Neural cell (in vitro differentiated cells): ENCODE data around the gene TMEM237. TPM values are rescaled to one million over a fixed set of nuclear protein-coding genes. Genes with fewer than 3 reads are reported as not detected.

Experiments
- H2AFZ ChIP-seq: fragments of 200-600, 300-800 bp; sonication (generic), shearing (Covaris generic); 2 replicates; pipeline ENCODE4 v1.6.0; 2014; ENCODE audit warnings: low read depth, mild to moderate bottlenecking, antibody characterized with exemption, low read length, moderate library complexity
- H3F3A ChIP-seq: fragments of 200-600 bp; shearing (Covaris generic); 2 replicates; pipeline ENCODE4 v1.6.1; 2016; ENCODE audit warnings: mild to moderate bottlenecking, moderate library complexity, mixed read lengths, antibody characterized with exemption, low read length; ENCODE audit not compliant: insufficient read depth, poor library complexity, severe bottlenecking
- H3K27ac ChIP-seq: fragments of 200-600, 300-800 bp; sonication (generic), shearing (Covaris generic); 2 replicates; pipeline ENCODE4 v1.5.1; 2014; ENCODE audit warnings: mild to moderate bottlenecking, low read length, moderate library complexity
- H3K27me3 ChIP-seq: fragments of 300-800, 200-600 bp; sonication (generic), shearing (Covaris generic); 2 replicates; pipeline ENCODE4 v1.6.0; 2014; ENCODE audit warnings: mild to moderate bottlenecking, low read depth, low read length, moderate library complexity; ENCODE audit not compliant: insufficient read depth
- H3K36me3 ChIP-seq: fragments of 300-800, 200-600 bp; sonication (generic), shearing (Covaris generic); 2 replicates; pipeline ENCODE4 v1.5.1; 2014; ENCODE audit warnings: mild to moderate bottlenecking, antibody characterized with exemption, low read length, moderate library complexity; ENCODE audit not compliant: insufficient read depth
- H3K4me2 ChIP-seq: fragments of 300-800, 200-600 bp; sonication (generic), shearing (Covaris generic); 2 replicates; pipeline ENCODE4 v1.6.0; 2014; ENCODE audit warnings: mild to moderate bottlenecking, low read length
- H3K4me3 ChIP-seq: fragments of 300-800, 200-600 bp; sonication (generic), shearing (Covaris generic); 2 replicates; pipeline ENCODE4 v1.5.1; 2014; ENCODE audit warnings: mild to moderate bottlenecking, low read length, moderate library complexity
- H3K79me2 ChIP-seq: fragments of 200-600 bp; shearing (Covaris generic); replicated peaks from 2 replicates; pipeline ENCODE4 v1.6.0; 2014; ENCODE audit warnings: mild to moderate bottlenecking, low read length, moderate library complexity; ENCODE audit not compliant: insufficient read depth
- H3K9ac ChIP-seq: fragments of 300-800, 200-600 bp; sonication (generic), shearing (Covaris generic); 2 replicates; pipeline ENCODE4 v1.6.1; 2016; ENCODE audit warnings: mild to moderate bottlenecking, low read length, mixed read lengths
- H3K9me2 ChIP-seq: fragments of 200-600 bp; shearing (Covaris generic); 2 replicates; pipeline ENCODE4 v1.6.1; 2016; ENCODE audit warnings: mild to moderate bottlenecking, low read length, mixed read lengths; ENCODE audit not compliant: insufficient read depth
- H3K9me3 ChIP-seq: fragments of 200-600, 300-800 bp; sonication (generic), shearing (Covaris generic); 2 replicates; pipeline ENCODE4 v1.6.1; 2016; ENCODE audit warnings: mild to moderate bottlenecking, mixed run types, low read length, moderate library complexity, mixed read lengths
- H4K20me1 ChIP-seq: fragments of 200-600 bp; shearing (Covaris generic); 2 replicates; pipeline ENCODE4 v1.6.1; 2016; ENCODE audit warnings: mild to moderate bottlenecking, mixed run types; ENCODE audit not compliant: insufficient read depth
- CTCF ChIP-seq: fragments of 450-650 bp; IDR thresholded peaks from 2 replicates; pipeline ENCODE4 v1.5.1; 2014; ENCODE audit warnings: antibody characterized with exemption, mild to moderate bottlenecking, moderate library complexity; ENCODE audit not compliant: poor library complexity, severe bottlenecking
- EP300 ChIP-seq: fragments of 450-650 bp; conservative IDR thresholded peaks from 2 replicates; pipeline ENCODE4 v1.6.1; 2014; ENCODE audit warnings: antibody characterized with exemption, mild to moderate bottlenecking, moderate library complexity; ENCODE audit not compliant: poor library complexity, severe bottlenecking
- EZH2 ChIP-seq: fragments of 200-600, 300-800 bp; shearing (Covaris generic), sonication (generic); IDR thresholded peaks from 2 replicates; pipeline ENCODE4 v1.6.1; 2014; ENCODE audit warnings: antibody characterized with exemption, low read length, borderline replicate concordance, mild to moderate bottlenecking; ENCODE audit not compliant: insufficient read depth, poor library complexity, severe bottlenecking
- MXI1 ChIP-seq: fragments of 450-650 bp; conservative IDR thresholded peaks from 2 replicates; pipeline ENCODE4 v1.6.1; 2014; ENCODE audit warnings: antibody characterized with exemption, mild to moderate bottlenecking; ENCODE audit not compliant: poor library complexity, severe bottlenecking
- POLR2AphosphoS5 ChIP-seq: IDR thresholded peaks from 2 replicates; pipeline ENCODE4 v1.6.1; 2012
- RAD21 ChIP-seq: fragments of 450-650 bp; conservative IDR thresholded peaks from 2 replicates; pipeline ENCODE4 v1.6.1; 2014; ENCODE audit warnings: antibody characterized with exemption, mild to moderate bottlenecking, moderate library complexity
- REST ChIP-seq: IDR thresholded peaks from 2 replicates; pipeline ENCODE4 v1.6.1; 2012; ENCODE audit warnings: borderline replicate concordance
- SMC3 ChIP-seq: fragments of 450-650 bp; conservative IDR thresholded peaks from 2 replicates; pipeline ENCODE4 v1.6.1; 2014; ENCODE audit warnings: antibody characterized with exemption, mild to moderate bottlenecking, moderate library complexity; ENCODE audit not compliant: poor library complexity
- TAF1 ChIP-seq: IDR thresholded peaks from 2 replicates; pipeline ENCODE4 v1.6.1; 2012; ENCODE audit warnings: low read depth
- polyA plus RNA-seq: library from polyadenylated mRNA; depleted of rRNA; stranded (reverse); fragments of >200 nt; gene quantifications from 2 replicates; pipeline ENCODE4 v1.2.3, GENCODE V29; 2014

TMEM237 gene
- polyA plus RNA-seq, 1 donor from 2014 or later: 58.7 TPM

- TF ChIP-seq EZH2: no peak
- TF ChIP-seq CTCF: no peak
- no peak for TF ChIP-seq POLR2AphosphoS5
- TF ChIP-seq TAF1: no peak
- TF ChIP-seq REST: no peak
- TF ChIP-seq RAD21: no peak
- no peak for TF ChIP-seq SMC3
- no peak for TF ChIP-seq MXI1
- no peak for TF ChIP-seq EP300
- H2AFZ ChIP-seq: no peak overlapping the region
- no peaks in the 10 kb centered on the region for H3K36me3 ChIP-seq
- no peaks in the 10 kb centered on the region for H4K20me1 ChIP-seq
- no peaks in the 10 kb centered on the region for H3K9me2 ChIP-seq
- H3K27ac ChIP-seq: no peak overlapping the region
- H3K9me3 ChIP-seq: no peaks in the 10 kb centered on the region
- no peaks in the 10 kb centered on the region for H3K27me3 ChIP-seq
- H3F3A ChIP-seq: no peaks in the 10 kb centered on the region
- H3K4me3 ChIP-seq: no peak overlapping the region
- no peak overlapping the region for H3K9ac ChIP-seq
- H3K79me2 ChIP-seq: no peaks in the 10 kb centered on the region
- no peak overlapping the region for H3K4me2 ChIP-seq
Measured at GRCh38 chr2:201597397-201597796, 45.9 kb downstream of the TMEM237 start.

- Histone ChIP-seq H3K9me2 (no peaks in the 10 kb centered on the region), H3K27me3 (no peaks in the 10 kb centered on the region), H3K4me2 (no peak overlapping the region), H3F3A (no peaks in the 10 kb centered on the region), H2AFZ (no peak overlapping the region), H3K79me2 (no peaks in the 10 kb centered on the region), H3K36me3 (no peaks in the 10 kb centered on the region), H4K20me1 (no peaks in the 10 kb centered on the region), H3K9me3 (no peaks in the 10 kb centered on the region), H3K9ac (no peak overlapping the region), H3K4me3 (no peak overlapping the region), H3K27ac (no peak overlapping the region)
- TF ChIP-seq TAF1: no peak
- no peak for TF ChIP-seq MXI1
- no peak for TF ChIP-seq EP300
- no peak for TF ChIP-seq CTCF
- no peak for TF ChIP-seq EZH2
- TF ChIP-seq REST: no peak
Measured at GRCh38 chr2:201580486-201580885, 62.8 kb downstream of the TMEM237 start.
